GM19467 (cell line): ENCODE data around the gene SLC24A4.
A peak's percentile ranks its signal among the peaks of the same experiment; 100 is the strongest.

Experiments used
- ATAC-seq: cut with Tn5 transposase; IDR thresholded peaks from one replicate; pipeline ENCODE4 v1.9.1; 2021; ENCODE audit warnings: mild to moderate bottlenecking, moderate library complexity; ENCODE audit not compliant: unreplicated experiment

Gene SLC24A4

GRCh38 chr14:92495027-92495426 is 172.1 kb downstream of the SLC24A4 start:
- no peak for ATAC-seq

DNA sequence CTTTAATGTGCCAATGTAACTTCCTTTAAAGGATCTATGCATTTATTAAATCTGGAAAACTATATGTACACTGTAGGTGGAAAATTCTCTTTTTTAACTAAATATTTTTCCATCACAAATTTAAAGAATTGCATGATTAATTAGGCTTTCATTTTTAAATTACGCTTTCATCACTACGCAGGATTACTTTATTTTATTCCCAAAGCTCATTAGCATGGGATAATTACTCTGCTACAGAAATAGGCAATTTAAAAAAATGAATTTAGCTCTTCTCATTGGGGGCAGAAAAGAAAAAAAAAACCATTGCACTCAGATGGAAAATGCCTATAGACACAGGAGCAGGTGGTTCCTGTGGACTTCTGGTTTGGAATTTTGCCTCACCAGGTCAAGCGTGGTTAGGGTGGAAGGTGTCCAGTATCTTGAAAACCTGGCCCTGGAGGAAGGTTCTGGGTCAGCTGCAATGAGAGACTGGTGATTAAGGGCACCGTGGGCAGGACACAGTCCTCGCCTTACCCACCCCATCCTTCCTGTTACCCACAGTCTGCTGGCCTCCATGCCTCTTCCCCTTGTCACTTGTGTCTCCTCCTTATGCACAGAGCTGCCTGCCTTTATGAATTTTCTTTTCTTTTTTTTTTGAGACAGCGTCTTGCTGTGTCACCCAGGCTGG is 173.4 kb downstream of the SLC24A4 start:
- ATAC-seq, result no peak

DNA sequence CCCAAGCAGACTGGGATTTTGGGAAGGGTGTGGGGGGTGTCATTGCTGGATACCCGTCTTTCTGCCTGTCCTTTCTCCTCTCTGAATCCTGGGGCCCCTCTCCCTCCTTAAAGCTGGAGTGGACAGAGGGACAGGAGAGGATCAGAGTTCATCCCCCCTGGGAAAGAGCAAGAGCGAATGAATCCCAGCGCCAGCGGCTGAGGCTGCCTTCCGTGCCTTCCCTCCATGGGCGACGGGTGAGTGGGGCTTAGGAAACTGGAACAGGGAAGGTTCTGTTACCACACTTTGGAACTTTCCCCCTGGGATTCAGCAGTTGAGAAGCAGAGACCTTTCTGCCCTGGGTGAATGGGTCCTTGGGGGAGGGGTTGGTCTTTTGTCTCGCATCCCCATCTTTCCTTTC is 174.4 kb downstream of the SLC24A4 start:
- ATAC-seq, result no peak

GRCh38 chr14:92499234-92499633 is 176.3 kb downstream of the SLC24A4 start:
- ATAC-seq, result no peak

- ATAC-seq, result no peak
These were observed 177.6 kb downstream of the SLC24A4 start for GRCh38 chr14:92500491-92500941.

DNA sequence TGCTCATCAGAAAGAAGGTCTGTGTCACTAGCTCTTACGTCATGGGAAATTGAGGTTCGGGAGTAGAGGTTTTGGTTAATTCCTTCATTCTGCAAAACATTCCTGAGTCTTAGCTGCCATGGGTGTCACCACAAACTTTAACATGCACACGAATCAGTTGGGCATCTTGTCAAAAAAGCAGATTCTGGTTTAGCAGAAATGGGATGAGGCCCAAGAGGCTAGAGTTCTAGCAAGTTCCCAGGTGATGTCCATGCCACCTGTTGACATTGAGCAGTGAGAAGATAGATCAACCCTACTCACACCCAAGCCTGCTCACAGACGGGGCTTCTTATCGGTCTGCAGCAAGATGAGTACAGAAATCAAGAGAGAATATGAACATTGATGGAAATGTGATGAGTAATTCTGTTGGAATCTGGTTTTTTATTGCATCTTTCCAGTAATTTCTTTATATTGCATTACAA is 179.0 kb downstream of the SLC24A4 start:
- no peak for ATAC-seq

DNA sequence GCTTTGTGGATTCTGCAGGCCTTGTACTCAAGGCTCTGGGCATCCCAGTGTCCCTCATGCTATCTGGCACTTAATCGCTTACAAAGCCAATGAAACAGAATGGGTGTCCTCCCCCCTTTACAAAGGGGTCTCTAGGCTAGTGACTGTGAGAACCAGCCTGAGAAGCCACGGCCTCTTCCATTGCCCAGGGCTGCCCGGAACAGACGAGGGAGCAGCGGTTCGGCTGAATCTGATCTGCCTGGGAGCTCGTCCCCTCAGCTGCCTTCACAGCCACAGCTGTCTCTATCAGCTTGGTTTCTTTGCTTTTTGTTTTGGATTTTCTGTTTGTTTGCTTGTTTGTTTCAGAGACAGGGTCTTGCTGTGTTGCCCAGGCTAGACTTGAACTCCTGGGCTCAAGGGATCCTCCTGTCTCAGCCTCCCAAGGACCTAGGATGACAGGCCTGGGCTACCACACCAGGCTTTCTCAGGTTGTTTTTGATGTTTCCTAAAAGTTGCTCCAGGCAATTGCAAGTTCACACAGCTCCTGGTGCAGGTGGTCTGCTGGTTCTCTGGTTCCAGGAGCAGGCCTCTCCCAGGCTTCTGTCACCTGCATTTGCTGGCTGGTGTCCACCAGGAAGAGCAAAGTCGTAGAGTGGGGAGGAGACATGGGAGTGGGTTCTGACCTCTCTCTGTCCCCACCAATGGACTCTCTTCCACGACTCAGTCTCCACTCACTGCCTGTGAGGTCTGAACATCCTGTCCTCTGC is 179.7 kb downstream of the SLC24A4 start:
- no peak for ATAC-seq

DNA sequence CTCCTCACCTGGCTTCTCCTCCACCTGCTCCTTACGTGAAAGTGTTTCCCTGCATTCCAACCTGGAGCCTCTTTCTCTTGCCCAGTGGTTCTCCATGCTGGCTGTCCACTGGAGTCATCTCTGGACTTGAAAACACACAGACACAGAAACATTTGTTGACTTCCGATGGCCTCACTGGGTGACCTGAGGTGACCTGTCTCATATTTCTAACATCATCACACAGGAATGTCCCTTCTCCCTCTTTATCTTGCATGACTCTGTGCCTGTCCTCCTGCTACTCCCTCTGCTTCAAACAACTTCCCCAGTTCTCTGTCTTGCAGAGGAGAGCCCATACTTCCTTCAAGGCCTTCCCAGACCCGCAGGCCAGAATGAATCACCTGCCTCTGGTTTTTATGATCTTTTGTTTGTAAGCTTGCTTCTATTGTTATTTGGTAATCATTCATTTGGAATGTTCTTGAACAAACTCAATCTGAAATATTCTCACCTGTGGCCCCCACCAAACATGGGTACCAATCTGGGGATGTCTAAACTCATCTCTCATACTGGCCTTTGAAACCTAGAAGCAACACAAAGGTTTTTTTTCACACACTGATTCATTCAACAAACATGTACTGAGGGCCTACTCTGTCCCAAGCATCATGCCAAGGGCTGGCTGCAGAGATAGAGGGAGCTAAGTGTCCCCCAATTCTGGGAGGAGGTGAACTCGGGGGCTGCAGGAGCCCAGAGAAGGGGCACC is 181.0 kb downstream of the SLC24A4 start:
- ATAC-seq, result no peak

- ATAC-seq, result no peak
These were observed 182.9 kb downstream of the SLC24A4 start for GRCh38 chr14:92505826-92506225.

- ATAC-seq, result no peak
These were observed 183.3 kb downstream of the SLC24A4 start for GRCh38 chr14:92506231-92506630.

GRCh38 chr14:92507174-92507768 is 184.3 kb downstream of the SLC24A4 start:
- ATAC-seq, result no peak

- ATAC-seq, result no peak
These were observed 188.0 kb downstream of the SLC24A4 start for GRCh38 chr14:92510972-92511371.

DNA sequence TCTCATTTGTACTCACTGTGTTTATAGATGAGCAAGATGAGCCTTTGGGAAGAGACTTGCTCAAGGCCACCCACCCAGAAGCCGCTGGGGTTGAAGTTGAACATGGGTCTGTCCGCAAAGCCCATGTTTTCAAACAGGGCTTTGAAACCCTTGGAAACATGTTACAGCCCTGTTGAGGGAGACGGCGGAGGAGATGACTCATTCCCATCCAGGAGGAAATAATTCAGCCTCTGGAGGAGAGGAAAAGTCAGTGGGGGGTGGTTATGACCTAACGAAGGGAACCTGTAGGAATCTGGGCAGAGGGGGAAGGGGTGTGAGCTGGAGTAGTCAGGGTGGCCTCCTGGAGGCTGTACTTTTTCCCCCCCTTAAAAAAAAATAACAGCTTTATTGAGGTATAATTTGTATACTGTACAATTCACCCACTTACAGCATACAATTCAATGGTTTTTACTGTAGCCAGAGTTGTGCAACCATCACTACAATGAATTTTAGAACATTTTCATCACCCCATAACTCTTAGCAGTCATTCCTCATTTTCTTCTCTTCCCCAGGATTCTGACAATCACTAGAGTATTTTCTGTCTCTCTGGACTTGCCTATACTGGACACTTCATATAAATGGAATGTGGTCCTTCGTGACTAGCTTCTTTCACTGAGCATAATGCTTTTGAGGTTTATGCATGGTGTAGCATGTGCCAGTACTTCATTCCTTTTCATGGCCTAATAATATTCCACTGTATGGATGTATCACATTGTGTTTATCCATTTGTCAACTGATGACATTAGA is 188.7 kb downstream of the SLC24A4 start:
- no peak for ATAC-seq

DNA sequence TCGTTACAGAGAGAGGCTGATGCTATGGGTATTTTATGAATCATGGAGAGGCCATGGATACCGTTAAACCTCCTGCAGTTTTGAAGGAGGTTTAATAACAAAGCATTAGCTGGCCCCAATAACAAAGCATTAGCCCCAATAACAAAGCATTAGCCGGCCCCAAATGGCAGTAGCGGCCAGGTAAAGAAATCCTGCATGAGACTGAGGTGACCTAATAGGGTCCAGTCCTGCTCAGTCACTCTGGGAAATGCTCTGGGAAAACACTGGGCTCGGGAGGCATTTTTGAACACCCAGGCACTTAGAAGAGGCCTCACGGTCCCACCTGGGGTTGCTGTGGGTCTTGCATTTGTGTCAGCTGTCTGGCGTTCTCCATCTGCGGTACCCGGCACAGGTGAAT is 189.8 kb downstream of the SLC24A4 start:
- ATAC-seq, result no peak

DNA sequence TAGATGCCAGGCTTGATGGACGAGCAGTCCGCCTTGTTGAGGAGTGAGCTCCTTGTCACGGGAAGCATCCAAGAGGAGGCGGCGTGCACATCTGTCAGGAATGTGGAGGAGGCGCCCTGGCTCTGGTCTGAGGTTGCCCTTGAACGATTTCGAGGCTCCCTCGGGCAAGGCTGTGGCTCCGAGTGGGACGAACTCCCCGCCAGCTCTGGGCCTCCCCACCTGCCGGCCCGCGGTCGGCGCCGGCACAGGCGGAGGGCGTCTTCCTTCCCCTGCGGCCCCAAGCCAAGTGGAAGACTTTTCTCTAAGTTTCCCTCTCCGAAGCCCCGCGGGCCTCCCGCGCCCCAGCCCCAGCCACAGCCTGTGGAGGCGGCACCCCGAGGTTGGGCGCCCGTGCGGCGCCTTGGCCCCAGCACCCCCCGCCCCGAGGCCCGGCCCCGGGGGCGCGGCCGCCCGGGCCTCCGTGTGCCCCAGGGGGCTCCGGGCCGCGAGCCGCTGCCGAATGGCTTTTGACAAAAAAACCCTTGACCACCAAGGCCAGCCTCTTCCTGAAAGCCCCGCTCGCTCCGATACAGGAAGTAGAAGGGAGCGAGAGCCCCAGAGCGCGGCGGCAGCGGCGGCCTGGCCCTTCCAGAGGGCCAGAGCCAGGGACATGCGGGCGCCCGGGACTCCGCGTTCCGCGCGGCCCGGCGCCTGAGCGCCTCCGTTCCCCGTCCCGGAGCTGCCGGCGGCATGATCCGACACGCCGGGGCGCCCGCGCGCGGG is 190.4 kb downstream of the SLC24A4 start, which contains the start of gene RIN3:
Gene RIN3, plus strand, starts transcription at position 578 of the 762 bp plus-strand sequence. Its CDS starts 152 bp downstream, at position 730.
- peak; percentile 53 for ATAC-seq

DNA sequence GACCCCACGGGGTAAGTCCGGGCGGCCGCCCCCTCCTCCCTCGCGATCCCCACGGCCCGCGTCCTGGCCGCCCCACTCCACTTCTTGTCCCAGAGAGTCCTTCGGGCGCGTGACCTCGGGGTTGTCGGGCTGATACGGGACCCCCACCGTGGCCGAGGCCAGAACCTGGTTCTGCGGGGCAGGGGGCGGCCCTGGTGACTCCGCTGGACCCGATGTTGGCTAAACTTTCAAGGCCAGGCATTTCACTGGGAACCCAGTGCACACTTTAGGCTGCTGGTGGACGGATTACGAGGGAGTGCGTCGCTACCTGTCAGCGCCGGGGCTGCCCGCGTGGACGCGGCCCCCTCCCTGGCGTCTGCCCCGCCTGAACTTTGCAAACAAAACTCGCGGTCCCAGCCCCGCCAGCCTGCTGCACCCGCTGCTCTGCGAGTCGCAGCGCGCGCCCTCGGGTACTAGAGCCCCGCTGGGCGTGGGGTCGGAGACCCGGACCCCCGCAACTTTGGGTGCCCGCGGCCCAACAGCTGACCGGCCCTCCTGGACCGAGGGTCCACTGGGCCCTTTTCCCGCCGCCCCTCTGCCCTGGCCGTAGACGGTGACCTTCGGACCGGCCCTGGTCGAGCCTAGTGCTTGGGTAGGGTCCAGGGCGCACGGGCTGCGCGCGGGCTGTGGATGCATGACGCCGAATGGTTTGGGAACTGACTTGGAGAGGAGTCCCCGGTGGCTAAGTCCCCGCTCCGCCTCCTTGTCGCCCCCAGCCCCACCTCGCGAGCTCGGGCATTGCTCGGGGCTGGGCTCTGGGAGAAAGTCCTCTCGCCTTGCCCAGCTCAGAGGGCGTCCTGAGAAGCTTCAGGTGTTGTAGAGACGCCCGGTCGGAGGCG is 191.2 kb downstream of the SLC24A4 start:
- peak; percentile 31 for ATAC-seq

DNA sequence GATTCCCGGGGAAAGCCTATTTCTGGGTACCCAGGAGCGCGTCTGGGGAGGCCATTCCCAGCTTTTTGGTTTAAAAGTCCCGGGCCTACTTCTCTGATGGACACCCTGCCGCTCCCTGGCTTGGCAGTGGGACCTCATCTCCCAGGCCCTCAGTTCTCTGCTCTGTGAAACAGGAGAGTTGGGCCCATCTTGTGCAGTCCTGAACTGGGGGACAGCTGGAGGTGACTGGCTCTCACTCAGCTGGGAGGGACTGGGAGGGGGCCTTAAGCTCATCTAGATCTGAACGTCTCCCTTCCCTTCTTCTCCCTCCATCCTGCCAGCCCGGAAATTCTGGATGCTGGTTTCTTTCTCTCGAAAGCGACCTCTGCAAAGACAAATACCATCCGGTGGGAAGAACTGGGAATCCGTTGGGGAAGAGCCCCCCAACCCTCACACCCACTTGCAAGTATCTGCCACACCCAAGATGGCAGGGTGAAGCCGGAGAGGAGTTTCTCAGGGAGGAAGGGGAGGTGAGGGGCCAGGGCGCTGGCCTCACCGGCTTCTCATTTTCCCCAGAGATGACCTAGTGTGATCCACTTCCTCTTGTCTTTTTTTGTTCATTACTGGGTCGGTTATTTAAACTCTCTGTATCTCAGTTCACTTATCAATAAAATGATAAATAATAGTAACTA is 192.0 kb downstream of the SLC24A4 start:
- ATAC-seq, result no peak
